ENCODE results near the gene WDR59.

GRCh38 chr16:74831467-74831866 is 153.5 kb downstream of the WDR59 start:
- no peak for TF ChIP-seq CTCF (IDR thresholded peaks at IDR 0.05)
- no peak for TF ChIP-seq EZH2 (IDR thresholded peaks at IDR 0.05; ENCODE audit: borderline replicate concordance, insufficient read depth, low read depth, low read length, poor library complexity, severe bottlenecking)
